GM12873 (cell line): Measurements from ENCODE around the gene SOX13.

Experiments used
- TF ChIP-seq, protein P1 (sequence below): IDR thresholded peaks from 2 replicates; pipeline ENCODE4 v1.5.1; 2012; ENCODE audit warnings: low read depth, mild to moderate bottlenecking, moderate library complexity, low read length, control low read depth; ENCODE audit not compliant: insufficient read depth; ENCODE audit errors: missing control alignments

Gene SOX13

DNA sequence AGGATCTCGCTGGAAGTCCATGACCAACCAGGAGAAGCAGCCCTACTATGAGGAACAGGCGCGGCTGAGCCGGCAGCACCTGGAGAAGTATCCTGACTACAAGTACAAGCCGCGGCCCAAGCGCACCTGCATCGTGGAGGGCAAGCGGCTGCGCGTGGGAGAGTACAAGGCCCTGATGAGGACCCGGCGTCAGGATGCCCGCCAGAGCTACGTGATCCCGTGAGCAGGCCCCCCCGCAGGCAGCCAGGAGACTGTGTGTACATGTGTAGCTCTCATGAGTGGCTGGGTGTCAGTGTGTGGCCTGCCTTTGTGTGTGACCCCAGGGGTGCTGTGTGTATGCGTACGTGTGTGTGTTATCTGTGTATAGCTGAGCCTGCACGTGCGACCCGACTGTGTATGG lies 51.7 kb downstream of the SOX13 start:
- TF ChIP-seq, protein P1, sequence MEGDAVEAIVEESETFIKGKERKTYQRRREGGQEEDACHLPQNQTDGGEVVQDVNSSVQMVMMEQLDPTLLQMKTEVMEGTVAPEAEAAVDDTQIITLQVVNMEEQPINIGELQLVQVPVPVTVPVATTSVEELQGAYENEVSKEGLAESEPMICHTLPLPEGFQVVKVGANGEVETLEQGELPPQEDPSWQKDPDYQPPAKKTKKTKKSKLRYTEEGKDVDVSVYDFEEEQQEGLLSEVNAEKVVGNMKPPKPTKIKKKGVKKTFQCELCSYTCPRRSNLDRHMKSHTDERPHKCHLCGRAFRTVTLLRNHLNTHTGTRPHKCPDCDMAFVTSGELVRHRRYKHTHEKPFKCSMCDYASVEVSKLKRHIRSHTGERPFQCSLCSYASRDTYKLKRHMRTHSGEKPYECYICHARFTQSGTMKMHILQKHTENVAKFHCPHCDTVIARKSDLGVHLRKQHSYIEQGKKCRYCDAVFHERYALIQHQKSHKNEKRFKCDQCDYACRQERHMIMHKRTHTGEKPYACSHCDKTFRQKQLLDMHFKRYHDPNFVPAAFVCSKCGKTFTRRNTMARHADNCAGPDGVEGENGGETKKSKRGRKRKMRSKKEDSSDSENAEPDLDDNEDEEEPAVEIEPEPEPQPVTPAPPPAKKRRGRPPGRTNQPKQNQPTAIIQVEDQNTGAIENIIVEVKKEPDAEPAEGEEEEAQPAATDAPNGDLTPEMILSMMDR, result no peak

DNA sequence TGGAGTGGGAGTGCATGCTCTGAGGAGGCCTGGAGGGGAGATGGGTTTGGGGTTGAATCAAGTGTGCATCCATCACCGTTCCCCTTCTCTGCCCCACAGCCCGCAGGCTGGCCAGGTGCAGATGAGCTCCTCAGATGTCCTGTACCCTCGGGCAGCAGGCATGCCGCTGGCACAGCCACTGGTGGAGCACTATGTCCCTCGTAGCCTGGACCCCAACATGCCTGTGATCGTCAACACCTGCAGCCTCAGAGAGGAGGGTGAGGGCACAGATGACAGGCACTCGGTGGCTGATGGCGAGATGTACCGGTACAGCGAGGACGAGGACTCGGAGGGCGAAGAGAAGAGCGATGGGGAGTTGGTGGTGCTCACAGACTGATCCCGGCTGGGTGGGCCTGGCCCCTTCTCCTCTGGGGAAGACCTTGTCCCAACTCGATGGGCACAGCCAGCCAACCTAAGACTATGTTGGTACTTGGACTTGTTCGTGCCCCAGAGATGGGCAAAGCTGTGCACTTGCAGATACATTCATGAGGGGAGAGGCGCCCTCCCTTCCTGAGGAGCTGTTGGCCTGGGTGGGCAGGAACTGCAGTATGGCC lies 52.9 kb downstream of the SOX13 start:
- TF ChIP-seq, protein P1, result no peak

DNA sequence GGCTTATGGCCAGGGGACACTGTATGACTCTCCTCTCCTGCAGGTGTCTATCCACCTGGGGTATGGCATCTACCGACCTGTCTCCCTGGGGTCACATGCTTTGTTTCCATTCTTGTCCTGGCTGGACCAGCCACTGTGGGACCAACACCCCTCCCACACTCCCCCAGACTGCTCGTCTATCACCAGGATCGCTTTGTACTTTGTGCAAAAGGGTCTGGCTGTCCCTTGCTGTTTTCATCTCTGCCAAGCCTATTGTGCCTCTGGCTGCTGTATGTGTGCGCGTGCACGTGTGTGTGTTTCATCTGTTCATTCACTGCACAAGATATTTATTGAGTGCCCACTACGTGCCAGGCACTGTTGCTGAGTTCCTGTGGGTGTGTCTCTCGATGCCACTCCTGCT lies 53.5 kb downstream of the SOX13 start:
- TF ChIP-seq, protein P1, result no peak

DNA sequence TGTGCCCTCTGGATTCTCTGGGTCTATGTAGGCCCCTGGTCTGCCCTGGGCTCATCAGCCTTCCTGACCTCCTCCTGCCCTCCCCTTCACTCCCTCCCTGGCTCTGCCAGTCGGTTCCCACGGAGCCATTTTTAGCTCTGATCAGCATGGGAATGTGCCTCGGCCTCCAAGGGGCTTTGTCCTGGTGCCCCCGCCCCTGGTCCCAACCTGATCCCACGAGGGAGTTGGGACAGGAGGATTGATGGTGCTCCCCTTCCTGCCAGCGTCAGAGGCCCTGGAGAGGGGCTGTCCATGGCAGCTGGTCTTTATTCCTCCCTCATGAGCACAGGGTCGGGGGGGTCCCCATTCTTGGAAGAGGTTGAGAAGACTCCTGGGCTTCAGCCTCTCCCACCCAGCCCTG lies 54.0 kb downstream of the SOX13 start:
- TF ChIP-seq, protein P1, result no peak

DNA sequence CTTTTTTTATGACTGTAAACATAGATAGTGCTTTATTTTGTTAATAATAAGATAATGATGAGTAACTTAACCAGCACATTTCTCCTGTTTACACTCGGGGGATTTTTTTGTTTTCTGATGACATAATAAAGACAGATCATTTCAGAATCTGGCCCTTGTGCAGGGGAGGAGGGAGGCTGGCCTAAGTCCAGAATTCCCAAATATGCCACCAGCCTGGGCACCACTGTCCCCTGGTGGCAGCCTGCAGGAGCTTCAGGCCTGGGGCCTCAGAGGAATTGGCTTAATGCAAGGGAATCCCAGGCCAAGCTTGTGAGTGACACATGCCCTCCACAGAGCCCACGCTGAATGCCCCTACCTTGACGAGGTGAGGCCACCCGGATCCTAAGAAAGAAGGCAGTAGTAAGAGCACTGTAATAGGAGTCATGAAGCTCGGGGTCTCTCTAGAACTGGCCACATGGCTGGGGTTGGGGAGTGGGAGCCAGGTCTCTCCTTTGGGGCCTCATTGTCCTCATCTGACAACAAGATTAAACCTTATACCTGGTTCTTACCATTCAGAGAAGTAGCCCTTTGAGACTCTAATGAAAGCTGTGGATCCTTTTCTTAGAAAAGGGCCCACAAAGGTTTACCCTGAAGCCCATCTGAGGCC lies 54.8 kb downstream of the SOX13 start:
- TF ChIP-seq, protein P1, result peak; percentile 70

DNA sequence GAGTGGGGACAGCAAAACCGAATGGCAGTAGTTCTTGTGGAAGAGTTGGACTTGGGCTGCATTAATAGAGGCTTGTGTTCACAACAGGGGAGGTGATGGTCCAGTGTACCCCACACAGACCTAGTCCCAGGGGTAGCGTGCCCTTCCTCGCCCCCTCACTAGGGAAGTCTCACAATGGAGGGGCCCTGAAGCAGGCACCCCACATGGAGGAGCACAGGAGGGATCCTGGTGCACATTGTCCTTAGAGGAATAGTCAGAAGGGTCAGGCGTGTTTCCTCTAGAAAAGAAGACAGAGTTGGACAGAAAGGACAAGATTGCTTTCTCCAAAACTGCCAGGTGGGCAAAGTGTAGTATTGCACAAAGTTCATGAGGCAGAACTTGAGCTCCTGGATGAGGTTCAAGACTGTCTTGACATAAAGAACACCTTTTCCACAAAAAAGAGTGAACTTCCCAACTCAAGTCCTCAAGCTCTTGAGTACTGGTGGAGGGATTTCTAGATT lies 55.6 kb downstream of the SOX13 start:
- TF ChIP-seq, protein P1, result no peak

DNA sequence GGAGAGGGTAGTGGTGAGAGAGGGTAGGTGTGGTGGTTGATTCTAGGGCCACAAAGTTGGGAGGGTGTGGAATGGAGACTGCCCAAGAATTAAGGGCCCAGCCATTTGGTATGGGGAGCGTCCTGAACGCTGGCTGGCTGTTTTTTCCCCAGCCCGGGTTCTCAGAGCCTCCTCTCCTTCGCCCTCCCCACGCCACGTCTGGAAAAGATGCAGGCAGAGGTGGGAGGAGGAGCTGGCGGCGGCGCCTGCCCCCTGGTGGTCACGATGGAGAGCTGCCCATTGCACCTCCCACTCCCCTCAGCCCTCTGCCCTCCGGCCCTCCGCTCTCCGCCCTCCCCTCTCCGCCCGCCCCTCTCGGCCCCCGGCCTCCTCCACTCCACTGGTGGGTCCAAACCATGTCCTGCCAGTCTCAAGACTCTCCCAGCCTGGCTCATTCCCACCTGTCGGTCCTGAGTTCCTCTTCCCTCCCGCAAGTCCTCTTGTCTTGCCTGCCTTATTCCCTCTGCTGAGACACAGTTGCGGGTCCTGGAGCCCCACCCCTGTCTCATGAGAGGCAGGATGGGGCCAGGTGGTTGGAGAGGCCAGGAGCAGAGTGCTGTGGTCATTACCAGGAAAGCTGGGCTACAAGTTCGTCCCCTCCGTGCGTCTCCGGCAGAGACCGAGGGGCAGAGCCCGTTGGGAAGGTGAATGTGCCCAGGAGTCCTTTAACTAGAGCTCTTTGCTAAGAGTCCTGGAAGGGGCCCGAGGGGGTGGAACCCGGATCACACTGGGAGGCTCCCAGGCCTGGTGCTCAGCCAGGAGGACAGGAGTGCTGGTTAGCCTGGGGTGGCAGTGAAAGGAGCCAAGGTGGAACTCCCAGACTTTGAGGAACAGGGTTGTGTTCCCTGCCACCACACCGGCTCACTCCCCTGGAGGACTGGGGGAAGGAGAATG lies 56.3 kb downstream of the SOX13 start:
- TF ChIP-seq, protein P1, result peak; percentile 93
